Muscle of arm (tissue), 12 donors: ENCODE results near the gene TMX2. TPM values are rescaled to one million over a fixed set of nuclear protein-coding genes. Genes with fewer than 3 reads are reported as not detected.
A peak's percentile ranks its signal among the peaks of the same experiment; 100 is the strongest.

ENCODE experiments used
- DNase-seq: peaks from one replicate; pipeline ENCODE4 v3.0.0-alpha.2; 2013
- polyA plus RNA-seq, 12 donors: library from polyadenylated mRNA; unstranded; fragments of 120-200 nt; gene quantifications; one replicate each; pipeline ENCODE4 v1.2.1, GENCODE V29; 2013; ENCODE audit not compliant: insufficient read length in 12 of 12

TMX2 gene
- polyA plus RNA-seq, 12 donors = 45.9 to 77.3 (median 59.3) TPM; not detected in 1

GRCh38 chr11:57762235-57762861 is 50.0 kb downstream of the TMX2 start:
- DNase-seq = peak; percentile 43

DNA sequence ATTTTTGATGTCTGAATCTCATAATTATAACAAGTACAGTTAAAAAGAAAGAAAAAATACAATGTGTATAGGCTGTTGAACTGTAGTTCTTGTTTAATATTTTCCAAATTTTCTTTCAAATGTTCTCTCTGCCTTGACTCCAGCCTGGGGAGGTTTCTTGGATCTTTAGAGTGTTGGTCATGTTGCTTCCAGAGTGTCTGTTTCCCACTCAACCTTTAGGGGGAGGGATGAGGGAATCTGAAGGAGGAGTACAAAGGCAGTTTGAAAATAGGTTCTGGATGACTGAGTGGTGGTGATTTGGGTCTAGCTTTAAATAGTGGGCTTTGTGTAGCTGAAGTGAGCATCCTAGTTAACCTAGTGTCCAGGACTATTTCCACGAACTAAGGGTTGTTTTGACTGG is 51.2 kb downstream of the TMX2 start:
- peak; percentile 56 for DNase-seq

- no peak for DNase-seq
Measured at GRCh38 chr11:57764021-57764420, 51.6 kb downstream of the TMX2 start.

- no peak for DNase-seq
Measured at GRCh38 chr11:57764566-57764965, 52.2 kb downstream of the TMX2 start.

DNA sequence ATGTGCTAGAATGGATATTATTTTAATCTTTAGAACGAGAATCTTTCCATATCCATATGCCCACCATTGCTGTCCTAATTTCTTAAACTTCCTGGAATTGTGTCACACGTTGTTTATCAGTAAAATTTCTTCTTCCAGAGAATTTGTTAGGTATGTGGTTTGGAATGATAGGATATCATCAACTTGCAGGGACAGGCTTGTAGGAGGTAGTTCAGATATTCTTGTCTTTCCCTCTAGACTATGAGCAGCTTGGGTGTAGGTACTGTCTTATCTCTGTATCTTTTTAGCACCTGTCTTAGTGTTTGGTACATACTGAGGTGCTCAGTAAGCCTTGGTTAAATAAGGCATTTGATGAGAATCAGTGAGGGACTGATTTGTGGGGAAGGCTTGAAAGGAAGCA is 52.6 kb downstream of the TMX2 start:
- DNase-seq = no peak

DNA sequence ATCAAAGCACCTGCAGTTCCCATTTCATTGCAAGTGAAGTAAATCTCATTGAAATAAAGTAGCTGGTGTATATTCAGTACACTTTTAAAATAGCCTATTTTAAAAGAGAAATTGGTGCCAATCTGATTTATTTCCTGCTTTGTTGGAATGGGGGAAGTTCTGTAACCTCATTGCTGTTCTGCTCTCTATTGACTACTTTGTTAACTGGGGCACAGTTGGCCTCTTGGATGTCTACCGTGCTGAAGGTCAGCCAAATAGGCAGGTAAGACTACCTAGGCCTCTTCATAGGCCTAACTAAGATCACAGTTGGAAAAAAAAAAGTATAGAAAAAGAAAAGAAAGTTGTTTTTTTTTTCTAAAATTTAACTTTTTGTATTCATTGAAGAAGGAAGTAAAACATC is 58.4 kb downstream of the TMX2 start:
- no peak for DNase-seq

- DNase-seq = no peak
Measured at GRCh38 chr11:57771365-57771764, 59.0 kb downstream of the TMX2 start.

GRCh38 chr11:57772562-57772961 is 60.2 kb downstream of the TMX2 start:
- DNase-seq = no peak

- no peak for DNase-seq
Measured at GRCh38 chr11:57773026-57773598, 60.7 kb downstream of the TMX2 start.

DNA sequence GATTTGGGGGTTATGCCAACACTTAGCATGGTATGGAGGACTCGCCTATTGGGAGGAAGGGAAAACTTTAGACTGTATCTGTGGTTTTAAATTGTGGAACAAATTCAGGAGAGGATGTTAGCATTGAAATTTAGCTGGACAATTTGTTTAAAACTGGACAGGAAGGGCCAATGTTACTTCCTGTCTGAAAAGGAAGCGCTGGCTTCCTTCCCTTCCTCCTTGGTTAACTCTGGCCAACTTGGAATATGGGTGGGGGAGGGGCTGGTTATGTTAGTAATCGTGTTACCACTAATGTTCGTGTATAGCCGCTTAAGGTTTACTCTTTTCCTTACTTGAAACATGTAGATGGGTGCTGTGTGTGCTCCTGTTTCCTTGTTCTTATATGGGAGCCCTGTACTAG is 63.1 kb downstream of the TMX2 start:
- DNase-seq = peak; percentile 21

DNA sequence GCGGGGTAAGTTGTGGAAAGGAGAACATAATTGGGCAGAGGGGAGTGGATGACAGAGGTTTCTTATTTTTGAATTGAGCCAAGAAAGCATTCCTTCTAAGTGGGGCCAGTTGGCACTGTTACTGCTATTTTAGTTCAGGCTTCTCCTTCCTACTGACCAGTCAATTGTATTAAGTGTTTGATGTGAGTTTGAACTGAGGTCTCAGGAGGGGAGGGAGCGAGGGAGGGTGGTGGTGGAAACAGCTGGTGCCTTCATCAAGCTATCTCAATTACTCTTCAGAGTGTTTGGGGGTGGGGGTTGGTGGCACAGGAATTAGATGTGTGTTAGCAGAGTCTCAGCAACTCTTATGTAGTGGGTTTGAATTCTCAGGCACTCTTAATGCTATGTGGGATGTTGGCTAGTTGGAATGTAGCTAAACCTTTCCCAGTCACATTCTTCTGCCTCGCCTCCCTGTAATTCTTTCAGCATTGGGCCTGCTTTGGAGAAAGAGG is 63.7 kb downstream of the TMX2 start:
- DNase-seq = peak; percentile 24

DNA sequence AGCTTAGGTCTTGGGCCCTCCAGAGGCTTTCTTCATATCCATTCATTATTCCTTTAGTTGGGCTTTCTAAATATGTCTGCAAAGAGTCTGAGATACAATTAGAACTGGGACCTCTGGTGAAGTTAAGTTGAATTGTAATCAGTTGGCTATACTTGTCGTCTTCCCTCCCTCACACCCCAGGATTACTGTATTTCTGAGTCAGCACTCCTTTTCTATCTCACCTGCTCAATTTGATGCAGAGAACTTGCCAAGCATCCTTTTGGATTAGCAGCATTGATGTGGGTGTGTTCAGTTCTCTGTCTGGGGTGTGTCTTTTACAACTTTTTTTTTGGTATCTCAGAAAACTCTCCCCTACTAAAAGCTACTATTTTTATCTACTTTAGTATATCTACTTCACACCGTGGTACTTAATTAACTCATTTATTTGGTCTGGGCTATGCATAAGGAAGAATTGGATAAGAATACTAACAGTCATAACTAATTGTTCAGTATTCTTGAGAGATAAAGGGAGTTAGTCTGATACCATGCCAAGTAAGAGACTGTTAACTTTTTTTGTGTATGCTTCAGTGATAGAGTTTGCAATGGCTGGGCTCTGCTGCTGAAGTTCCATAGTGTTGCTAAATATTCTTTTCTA is 64.3 kb downstream of the TMX2 start:
- DNase-seq = no peak

DNA sequence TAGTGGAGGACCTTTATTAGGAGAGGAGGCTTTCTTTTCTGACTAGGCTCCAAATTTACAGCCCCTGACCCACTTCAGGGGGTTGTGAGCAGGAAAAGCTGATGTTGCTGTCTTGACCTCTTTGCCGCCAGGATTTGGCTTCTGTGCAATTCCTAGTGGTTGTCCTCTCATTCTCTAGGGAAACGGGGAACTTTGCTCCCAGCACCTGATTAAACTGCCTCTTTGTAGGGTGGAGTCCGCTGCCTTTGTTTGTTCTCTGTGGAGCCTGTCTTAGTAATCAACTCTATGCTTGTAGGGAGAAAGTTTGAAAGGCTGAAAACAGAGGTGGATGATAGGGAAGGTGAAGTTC is 65.5 kb downstream of the TMX2 start:
- DNase-seq = no peak

GRCh38 chr11:57778318-57779037 is 66.1 kb downstream of the TMX2 start:
- peak; percentile 85 for DNase-seq

- DNase-seq = no peak
Measured at GRCh38 chr11:57779276-57779675, 66.9 kb downstream of the TMX2 start.

DNA sequence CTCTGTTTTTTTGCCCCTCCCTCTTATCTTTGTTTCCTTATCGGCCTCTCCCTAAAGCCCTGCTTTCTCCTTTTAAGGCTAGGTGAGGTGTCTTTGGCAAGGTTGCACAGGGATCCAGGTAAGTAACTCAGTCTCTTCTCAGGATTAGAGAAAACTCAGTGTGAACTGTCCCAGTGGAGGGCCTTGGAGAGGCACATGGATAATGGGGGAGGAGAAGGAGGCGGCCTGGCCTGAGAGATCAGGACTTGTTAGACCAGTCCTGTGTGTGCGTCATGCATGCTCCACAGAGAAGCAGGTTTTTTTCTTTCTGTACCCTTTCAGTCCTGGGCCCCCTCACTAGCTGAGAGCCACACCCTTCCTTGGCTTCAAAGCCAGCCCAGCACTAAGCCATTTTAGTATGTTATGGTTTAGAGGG is 69.1 kb downstream of the TMX2 start:
- no peak for DNase-seq

- DNase-seq = no peak
Measured at GRCh38 chr11:57785072-57785471, 72.7 kb downstream of the TMX2 start.

DNA sequence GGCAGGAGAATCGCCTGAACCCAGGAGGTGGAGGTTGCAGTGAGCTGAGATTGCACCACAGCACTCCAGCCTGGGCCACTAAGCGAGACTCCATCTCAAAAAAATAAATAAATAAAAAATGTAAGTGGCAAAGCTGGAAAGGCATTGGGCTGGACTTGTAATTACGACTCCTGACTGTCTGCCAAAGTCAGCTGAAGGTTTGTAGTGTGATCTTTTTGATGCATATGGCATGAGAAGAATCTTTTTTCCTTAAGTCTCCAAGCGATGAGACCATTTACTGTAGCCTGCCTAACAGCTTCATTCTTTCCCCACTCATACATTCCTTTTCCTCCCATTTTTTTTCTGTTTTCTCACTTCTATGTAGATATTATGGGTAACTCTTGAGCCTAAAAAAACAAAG is 74.0 kb downstream of the TMX2 start:
- no peak for DNase-seq

DNA sequence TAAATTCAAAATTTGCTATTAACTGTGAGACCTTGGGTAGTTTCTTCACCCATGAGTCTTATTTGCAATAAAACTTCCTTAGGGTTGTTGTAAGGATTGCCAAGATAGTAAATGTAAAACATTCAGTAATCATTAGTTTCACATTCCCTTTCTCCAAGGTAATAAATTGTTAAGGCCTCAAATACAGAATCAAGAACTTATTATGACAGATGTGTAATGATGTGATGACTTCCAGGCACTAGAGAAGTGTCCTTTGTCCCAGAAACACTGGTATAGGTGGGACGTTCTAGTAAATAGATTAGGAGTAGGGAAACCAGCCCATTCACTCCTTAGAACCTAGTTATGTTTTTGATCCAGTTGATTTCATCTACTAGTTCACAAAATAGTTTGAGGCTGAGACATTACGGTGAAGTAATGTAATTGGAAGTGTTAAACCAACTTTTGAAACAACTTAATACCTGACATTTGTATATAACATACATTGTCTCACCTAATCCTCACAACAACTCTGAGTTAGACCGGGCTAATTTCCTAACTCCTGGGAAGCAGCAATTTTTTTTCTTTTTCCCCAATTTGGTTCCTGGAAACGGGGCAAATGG is 74.7 kb downstream of the TMX2 start:
- no peak for DNase-seq

- no peak for DNase-seq
Measured at GRCh38 chr11:57787920-57788702, 75.7 kb downstream of the TMX2 start.

- no peak for DNase-seq
Measured at GRCh38 chr11:57788703-57789088, 76.3 kb downstream of the TMX2 start.
